Common myeloid progenitor, CD34-positive (primary cell): ENCODE measurements around the gene FAM53A.

Experiments used
- CTCF ChIA-PET: fragments of 350-600 bp; sonication (Branson Sonifier 250); formaldehyde crosslinking; loops from one replicate; lab custom pipeline; 2021; ENCODE audit warnings: antibody characterized with exemption; lab: Charles Lee
- POLR2A ChIA-PET: fragments of 350-600 bp; sonication (Branson Sonifier 250); formaldehyde crosslinking; loops from one replicate; lab custom pipeline; 2021; ENCODE audit warnings: antibody characterized with exemption; lab: Charles Lee
- DNase-seq, 3 donors: peaks; one replicate each; pipeline versions ENCODE4 v3.0.0 to v3.0.0-alpha.2; 2013
- H3K27ac ChIP-seq, 2 experiments: 1 replicate in 1 of 2; 2 replicates in 1 of 2; pipeline ENCODE4 v1.7.0; 2013; ENCODE audit warnings: inconsistent platforms in 2 of 2, low read length in 2 of 2, mild to moderate bottlenecking in 2 of 2, low read depth in 1 of 2, moderate library complexity in 1 of 2; ENCODE audit not compliant: severe bottlenecking in 2 of 2, insufficient read depth in 1 of 2, poor library complexity in 1 of 2
- H3K27me3 ChIP-seq, 5 experiments: replicated peaks in 2 of 5; 1 replicate in 3 of 5; 2 replicates in 2 of 5; pipeline versions ENCODE4 v1.6.1 to v1.7.0; 2013; ENCODE audit warnings: low read length in 4 of 5, mild to moderate bottlenecking in 2 of 5, moderate library complexity in 2 of 5, inconsistent platforms in 1 of 5; ENCODE audit not compliant: insufficient read depth in 5 of 5, control insufficient read depth in 4 of 5
- H3K36me3 ChIP-seq, 4 experiments: 1 replicate in 2 of 4; 2 replicates in 2 of 4; pipeline versions ENCODE4 v1.6.1 to v1.7.0; 2013; ENCODE audit warnings: low read length in 3 of 4, control low read depth in 1 of 4, mild to moderate bottlenecking in 1 of 4; ENCODE audit not compliant: control insufficient read depth in 4 of 4, insufficient read depth in 4 of 4
- H3K4me1 ChIP-seq, 4 experiments: 1 replicate in 3 of 4; 2 replicates in 1 of 4; pipeline versions ENCODE4 v1.6.1 to v1.7.1; 2013; ENCODE audit warnings: low read length in 3 of 4, mild to moderate bottlenecking in 3 of 4, control low read depth in 1 of 4, inconsistent platforms in 1 of 4, moderate library complexity in 1 of 4; ENCODE audit not compliant: control insufficient read depth in 4 of 4, insufficient read depth in 4 of 4; ENCODE audit errors: control extremely low read depth in 1 of 4
- H3K4me3 ChIP-seq, 7 experiments: 1 replicate in 4 of 7; 2 replicates in 3 of 7; pipeline versions ENCODE4 v1.5.1 to v1.7.0; 2013; ENCODE audit warnings: mild to moderate bottlenecking in 7 of 7, low read length in 6 of 7, moderate library complexity in 6 of 7, inconsistent platforms in 2 of 7, low read depth in 2 of 7, control low read depth in 1 of 7; ENCODE audit not compliant: insufficient read depth in 4 of 7, control insufficient read depth in 1 of 7; ENCODE audit errors: extremely low read depth in 1 of 7
- H3K9me3 ChIP-seq, 5 experiments: 1 replicate in 4 of 5; 2 replicates in 1 of 5; pipeline versions ENCODE4 v1.6.1 to v1.7.1; 2013; ENCODE audit warnings: low read length in 4 of 5, mild to moderate bottlenecking in 2 of 5, inconsistent platforms in 1 of 5, low read depth in 1 of 5, moderate library complexity in 1 of 5; ENCODE audit not compliant: control insufficient read depth in 4 of 5, insufficient read depth in 2 of 5; ENCODE audit errors: control extremely low read depth in 1 of 5
- WGBS: methylation state at CpG from one replicate; pipeline ENCODE4 v1.1.5; 2013; ENCODE audit not compliant: insufficient coverage; 5-methylcytosine and 5-hydroxymethylcytosine counted together

The FAM53A gene

GRCh38 chr4:1721666-1722550, 37.8 kb upstream of the FAM53A start:
- WGBS, result 2% methylated on average over 45 of the region's 61 CpGs
- peak overlapping the region; percentile 27 to 95 (median 79) for H3K4me3 ChIP-seq
- POLR2A ChIA-PET, result interaction anchor here (0.6 to 2.4 kb wide), 8 partner anchors 10 to 142 kb away, joined by 3 to 22 read pairs (median 5); partner anchors contain the start of gene SLBP
- H3K36me3 ChIP-seq, result peaks cover 0 to 47% (median 15%) of the 10 kb centered on the region in 4 experiments
- peaks cover 12 to 76% (median 69%) of the 10 kb centered on the region in 4 experiments for H3K4me1 ChIP-seq
- H3K27me3 ChIP-seq, result no peaks in the 10 kb centered on the region
- no peaks in the 10 kb centered on the region for H3K9me3 ChIP-seq
- peak overlapping the region; percentile 74 to 84 for H3K27ac ChIP-seq
- CTCF ChIA-PET, result interaction anchor here (1.3 to 18.1 kb wide), 4 partner anchors 9 to 39 kb away, joined by 4 to 705 read pairs (median 14); partner anchors contain the start of gene SLBP
- peak in 2 of 3 donors; percentile 55 to 60 for DNase-seq

GRCh38 chr4:1721003-1721665, 37.0 kb upstream of the FAM53A start, which contains the start of the genes TACC3 and TMEM129:
TSS of gene TACC3 (plus strand) at chr4:1721521. CDS start at chr4:1723422, 1,901 bp downstream.
TSS of gene TMEM129 (minus strand) at chr4:1721323. CDS start at chr4:1720837, 486 bp downstream.
- DNase-seq, result peak; percentile 93 to 98 (median 97)
- CTCF ChIA-PET, result interaction anchor here (18.1 kb wide), 1 partner anchor 19 kb away, joined by 705 read pairs; the partner anchor contains the start of gene SLBP
- Histone ChIP-seq H3K9me3 (no peaks in the 10 kb centered on the region), H3K27ac (peak within 1 kb of the TSS; percentile 74 to 84), H3K4me1 (peaks cover 7 to 76% (median 67%) of the 10 kb centered on the region in 4 experiments), H3K36me3 (peaks cover 0 to 51% (median 20%) of the 10 kb centered on the region in 4 experiments), H3K27me3 (no peaks in the 10 kb centered on the region), H3K4me3 (peak within 1 kb of the TSS; percentile 51 to 95 (median 81))
- POLR2A ChIA-PET, result interaction anchor here (0.7 to 1.4 kb wide), 4 partner anchors 9 to 141 kb away, joined by 4 to 17 read pairs (median 6); partner anchors contain the start of gene SLBP
- 0% methylated on average over 53 of the region's 83 CpGs for WGBS

GRCh38 chr4:1720163-1720983, 36.3 kb upstream of the FAM53A start:
- 1% methylated on average over 64 of the region's 79 CpGs for WGBS
- ChIA-PET POLR2A (interaction anchor here (0.7 to 1.4 kb wide), 4 partner anchors 8 to 140 kb away, joined by 4 to 17 read pairs (median 6); partner anchors contain the start of gene SLBP), CTCF (interaction anchor here (18.1 kb wide), 1 partner anchor 19 kb away, joined by 705 read pairs; the partner anchor contains the start of gene SLBP)
- H3K27ac ChIP-seq, result peak overlapping the region; percentile 54 to 76
- DNase-seq, result peak in 2 of 3 donors; percentile 30 to 53
- peak overlapping the region; percentile 51 to 88 (median 81) for H3K4me3 ChIP-seq
- H3K36me3 ChIP-seq, result peaks cover 0 to 45% (median 18%) of the 10 kb centered on the region in 4 experiments
- no peaks in the 10 kb centered on the region for H3K9me3 ChIP-seq
- no peaks in the 10 kb centered on the region for H3K27me3 ChIP-seq
- H3K4me1 ChIP-seq, result peaks cover 9 to 76% (median 67%) of the 10 kb centered on the region in 4 experiments

GRCh38 chr4:1718095-1718850, 34.2 kb upstream of the FAM53A start:
- H3K27ac ChIP-seq, result no peak overlapping the region
- DNase-seq, result no peak
- peaks cover 13 to 78% (median 67%) of the 10 kb centered on the region in 4 experiments for H3K4me1 ChIP-seq
- H3K9me3 ChIP-seq, result no peaks in the 10 kb centered on the region
- CTCF ChIA-PET, result interaction anchor here (1.5 to 18.1 kb wide), 2 partner anchors 11 to 16 kb away, joined by 4 to 705 read pairs; partner anchors contain the start of gene SLBP
- POLR2A ChIA-PET, result no interaction called here
- H3K27me3 ChIP-seq, result no peaks in the 10 kb centered on the region
- H3K4me3 ChIP-seq, result no peak overlapping the region
- WGBS, result 96% methylated on average over 30 of the region's 31 CpGs
- H3K36me3 ChIP-seq, result peaks cover 0 to 40% (median 17%) of the 10 kb centered on the region in 4 experiments

GRCh38 chr4:1717129-1718094, 33.3 kb upstream of the FAM53A start:
- H3K27me3 ChIP-seq, result no peaks in the 10 kb centered on the region
- peaks cover 0 to 40% (median 17%) of the 10 kb centered on the region in 4 experiments for H3K36me3 ChIP-seq
- 99% methylated on average over 30 of the region's 32 CpGs for WGBS
- ChIA-PET POLR2A (no interaction called here), CTCF (interaction anchor here (18.1 kb wide), 1 partner anchor 16 kb away, joined by 705 read pairs; the partner anchor contains the start of gene SLBP)
- H3K4me1 ChIP-seq, result peaks cover 13 to 73% (median 64%) of the 10 kb centered on the region in 4 experiments
- no peak for DNase-seq
- peak overlapping the region in 1 of 2 experiments; percentile 97 for H3K27ac ChIP-seq
- H3K4me3 ChIP-seq, result no peak overlapping the region
- H3K9me3 ChIP-seq, result no peaks in the 10 kb centered on the region
